ENCODE measurements around the gene THADA.
A peak's percentile ranks its signal among the peaks of the same experiment; 100 is the strongest.

THADA gene

GRCh38 chr2:43269074-43269572 lies 326.7 kb downstream of the THADA start:
- DNase-seq = no peak

GRCh38 chr2:43268066-43268953 lies 327.5 kb downstream of the THADA start:
- DNase-seq = no peak

- DNase-seq = no peak
Observed at GRCh38 chr2:43267381-43267780, 328.5 kb downstream of the THADA start.

GRCh38 chr2:43266711-43267111 lies 329.1 kb downstream of the THADA start:
- no peak for DNase-seq

- no peak for DNase-seq
Observed at GRCh38 chr2:43265421-43265820, 330.4 kb downstream of the THADA start.

GRCh38 chr2:43265001-43265400 lies 330.8 kb downstream of the THADA start:
- no peak for DNase-seq

GRCh38 chr2:43262951-43263350 lies 332.9 kb downstream of the THADA start:
- no peak for DNase-seq

- DNase-seq = no peak
Observed at GRCh38 chr2:43262239-43262638, 333.6 kb downstream of the THADA start.

- DNase-seq = no peak
Observed at GRCh38 chr2:43259512-43259911, 336.3 kb downstream of the THADA start.

GRCh38 chr2:43258547-43259156 lies 337.2 kb downstream of the THADA start:
- DNase-seq = no peak

GRCh38 chr2:43255296-43255910 lies 340.4 kb downstream of the THADA start:
- peak; percentile 20 for DNase-seq

- DNase-seq = no peak
Observed at GRCh38 chr2:43254331-43254730, 341.5 kb downstream of the THADA start.

GRCh38 chr2:43251171-43251731 lies 344.6 kb downstream of the THADA start:
- no peak for DNase-seq

GRCh38 chr2:43250015-43250414 lies 345.8 kb downstream of the THADA start:
- no peak for DNase-seq

GRCh38 chr2:43248621-43249020 lies 347.2 kb downstream of the THADA start:
- DNase-seq = no peak

- no peak for DNase-seq
Observed at GRCh38 chr2:43246641-43247040, 349.2 kb downstream of the THADA start.

- no peak for DNase-seq
Observed at GRCh38 chr2:43241558-43241957, 354.3 kb downstream of the THADA start.

GRCh38 chr2:43240766-43241150 lies 355.1 kb downstream of the THADA start:
- DNase-seq = no peak

- DNase-seq = no peak
Observed at GRCh38 chr2:43239981-43240765, 355.7 kb downstream of the THADA start.

- no peak for DNase-seq
Observed at GRCh38 chr2:43238813-43239212, 357.0 kb downstream of the THADA start.

- DNase-seq = no peak
Observed at GRCh38 chr2:43238176-43238575, 357.7 kb downstream of the THADA start.
